A549 (cell line): ENCODE measurements around the gene STXBP2. TPM values are rescaled to one million over a fixed set of nuclear protein-coding genes. Genes with fewer than 3 reads are reported as not detected.

Experiments
- ATAC-seq, 2 experiments: fragments of 200-7000 bp in 1 of 2; fragments of >200 bp in 1 of 2; cut with Nextera tagmentation in 1 of 2; cut with Tn5 transposase in 1 of 2; 3 replicates each; pipeline versions ENCODE4 v1.8.0 to v1.9.1; 2018 to 2020; ENCODE audit warnings: mild to moderate bottlenecking in 1 of 2, moderate library complexity in 1 of 2
- CTCF ChIA-PET: fragments of 300-600 bp; sonication (Branson Sonifier 250); formaldehyde crosslinking; extraction: SDS; loops from one replicate; lab custom pipeline; 2021; ENCODE audit warnings: antibody characterized with exemption, inconsistent platforms; lab: Yijun Ruan, JAX
- POLR2A ChIA-PET: fragments of 350-600 bp; formaldehyde crosslinking; extraction: SDS; loops from one replicate; lab custom pipeline; 2021; ENCODE audit warnings: antibody characterized with exemption, inconsistent platforms; lab: Yijun Ruan, JAX
- DNase-seq, 2 experiments: peaks; one replicate each; pipeline versions ENCODE4 v3.0.0 to v3.0.0-alpha.2; 2011 to 2016; ENCODE audit warnings: low read depth in 1 of 2, low spot score in 1 of 2
- FAIRE-seq: peaks from 2 replicates; lab custom pipeline; 2011; peaks lifted over from hg19 to GRCh38; lab: Jason Lieb, UNC
- H3K27ac ChIP-seq, 2 experiments: fragments of >200 bp; sonication (Bioruptor Twin); formaldehyde crosslinking; 3 replicates each; pipeline ENCODE4 v1.5.1; 2016 to 2017
- H3K4me1 ChIP-seq: fragments of >200 bp; sonication (Bioruptor Twin); formaldehyde crosslinking; 3 replicates; pipeline ENCODE4 v1.6.1; 2016
- H3K4me2 ChIP-seq: fragments of >200 bp; sonication (Bioruptor Twin); formaldehyde crosslinking; 3 replicates; pipeline ENCODE4 v1.6.1; 2016
- H3K4me3 ChIP-seq: fragments of >200 bp; sonication (Bioruptor Twin); formaldehyde crosslinking; 3 replicates; pipeline ENCODE4 v1.5.1; 2016
- H3K9me3 ChIP-seq: fragments of >200 bp; sonication (Bioruptor Twin); formaldehyde crosslinking; 3 replicates; pipeline ENCODE4 v1.6.1; 2016
- BCL3 ChIP-seq: fragments of >200 bp; sonication (Bioruptor Twin); formaldehyde crosslinking; IDR thresholded peaks from 3 replicates; pipeline ENCODE4 v1.6.1; 2016
- HES2 ChIP-seq: fragments of >200 bp; sonication (Bioruptor Twin); formaldehyde crosslinking; IDR thresholded peaks from 2 replicates; pipeline ENCODE4 v1.6.1; 2016
- HEYL ChIP-seq: fragments of 250-450 bp; sonication (Bioruptor Pico); IDR thresholded peaks from 2 replicates; pipeline ENCODE4 v1.8.0; 2021; ENCODE audit warnings: mild to moderate bottlenecking, moderate library complexity
- HOXB5 ChIP-seq: fragments of 250-450 bp; sonication (Bioruptor Pico); IDR thresholded peaks from 2 replicates; pipeline ENCODE4 v1.5.0; 2020; ENCODE audit warnings: mild to moderate bottlenecking, moderate library complexity
- MAZ ChIP-seq: fragments of 150-350 bp; IDR thresholded peaks from 2 replicates; pipeline ENCODE4 v1.6.1; 2014; ENCODE audit warnings: antibody characterized with exemption, low read depth, low read length, borderline replicate concordance
- NFE2L2 ChIP-seq: fragments of 150-350 bp; conservative IDR thresholded peaks from 2 replicates; pipeline ENCODE4 v1.6.1; 2014; ENCODE audit warnings: low read length
- RAD21 ChIP-seq, 2 experiments: fragments of >200 bp in 1 of 2; sonication (Bioruptor Twin) in 1 of 2; formaldehyde crosslinking in 1 of 2; IDR thresholded peaks in 1 of 2; conservative IDR thresholded peaks in 1 of 2; 2 replicates in 1 of 2; 3 replicates in 1 of 2; pipeline ENCODE4 v1.6.1; 2012 to 2018; ENCODE audit warnings: inconsistent platforms in 1 of 2
- RARB ChIP-seq: fragments of 250-450 bp; sonication (Bioruptor Pico); IDR thresholded peaks from 2 replicates; pipeline ENCODE4 v1.8.0; 2021; ENCODE audit warnings: mild to moderate bottlenecking, moderate library complexity
- RFX5 ChIP-seq: fragments of 450-650 bp; IDR thresholded peaks from 2 replicates; pipeline ENCODE4 v1.7.1; 2014; ENCODE audit warnings: antibody characterized with exemption, mild to moderate bottlenecking, moderate library complexity
- SMC3 ChIP-seq: fragments of >200 bp; sonication (Bioruptor Twin); formaldehyde crosslinking; IDR thresholded peaks from 3 replicates; pipeline ENCODE4 v1.6.1; 2018; ENCODE audit warnings: inconsistent platforms
- SREBF2 ChIP-seq: fragments of 450-650 bp; IDR thresholded peaks from 2 replicates; pipeline ENCODE4 v1.6.1; 2014; ENCODE audit warnings: mild to moderate bottlenecking, moderate library complexity
- TP53 ChIP-seq: fragments of 250-450 bp; sonication (Bioruptor Pico); IDR thresholded peaks from 2 replicates; pipeline ENCODE4 v1.5.0; 2021; ENCODE audit warnings: mild to moderate bottlenecking, moderate library complexity
- ZNF302 ChIP-seq: fragments of 250-450 bp; sonication (Bioruptor Pico); IDR thresholded peaks from 2 replicates; pipeline ENCODE4 v1.9.0; 2021; ENCODE audit warnings: inconsistent platforms, mild to moderate bottlenecking, moderate library complexity
- WGBS: methylation state at CpG from one replicate; pipeline ENCODE4 v1.1.6; 2017; ENCODE audit errors: missing lambda C conversion rate; 5-methylcytosine and 5-hydroxymethylcytosine counted together
- polyA plus RNA-seq, 4 experiments: library from polyadenylated mRNA; depleted of rRNA in 3 of 4; stranded (reverse); fragments of >200 nt; fragmentation: RNase III in 1 of 4; extraction: RNeasy Plus Mini Kit Qiagen cat#74134 plus additional on column Dnase treatment in 1 of 4; gene quantifications; 2 replicates in 3 of 4; 3 replicates in 1 of 4; pipeline ENCODE4 v1.2.3, GENCODE V29; 2011 to 2017
- TF ChIP-seq, protein P1 (sequence below): fragments of >200 bp; sonication (Bioruptor Twin); formaldehyde crosslinking; IDR thresholded peaks from 3 replicates; pipeline ENCODE4 v1.5.1; 2016
- TF ChIP-seq, protein P2 (sequence below): fragments of 150-350 bp; IDR thresholded peaks from 2 replicates; pipeline ENCODE4 v1.6.1; 2014; ENCODE audit warnings: low read depth, mild to moderate bottlenecking, low read length

STXBP2 gene
- polyA plus RNA-seq, 2 of the 4 experiments (the other 2 are of a cell fraction): 41.4 to 47.2 TPM

DNA sequence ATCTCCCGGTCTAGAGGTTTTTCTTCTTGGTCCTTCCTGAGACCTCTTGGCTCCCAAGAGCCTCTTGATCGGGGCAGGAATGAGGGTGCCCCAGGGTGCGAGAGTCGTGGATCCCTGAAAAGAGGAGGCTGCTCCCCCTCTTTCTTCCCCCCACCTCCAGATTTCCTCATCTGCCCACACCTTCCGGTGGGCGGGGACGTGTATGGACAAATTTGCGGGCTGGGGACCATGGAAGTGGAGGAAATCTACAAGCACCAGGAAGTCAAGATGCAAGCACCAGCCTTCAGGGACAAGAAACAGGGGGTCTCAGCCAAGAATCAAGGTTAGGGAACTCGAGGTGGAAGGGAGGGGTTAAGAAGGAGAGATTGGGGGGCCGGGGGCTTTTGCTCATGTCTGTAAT is 39.9 kb downstream of the STXBP2 start, which contains the start of gene MCEMP1:
Gene MCEMP1 (plus strand): TSS at position 237 of the 400 bp plus-strand sequence. CDS start 31 bp downstream, at position 268.
- no peak within 1 kb of the TSS for H3K27ac ChIP-seq
- TF ChIP-seq SMC3 (no peak), RAD21 (conservative IDR thresholded peaks at IDR 0.05 in 1 of 2, IDR thresholded peaks at IDR 0.05 in 1 of 2) (no peak), SREBF2 (no peak), RARB (CRISPR knock-in tag) (no peak)
- TF ChIP-seq, protein P1, sequence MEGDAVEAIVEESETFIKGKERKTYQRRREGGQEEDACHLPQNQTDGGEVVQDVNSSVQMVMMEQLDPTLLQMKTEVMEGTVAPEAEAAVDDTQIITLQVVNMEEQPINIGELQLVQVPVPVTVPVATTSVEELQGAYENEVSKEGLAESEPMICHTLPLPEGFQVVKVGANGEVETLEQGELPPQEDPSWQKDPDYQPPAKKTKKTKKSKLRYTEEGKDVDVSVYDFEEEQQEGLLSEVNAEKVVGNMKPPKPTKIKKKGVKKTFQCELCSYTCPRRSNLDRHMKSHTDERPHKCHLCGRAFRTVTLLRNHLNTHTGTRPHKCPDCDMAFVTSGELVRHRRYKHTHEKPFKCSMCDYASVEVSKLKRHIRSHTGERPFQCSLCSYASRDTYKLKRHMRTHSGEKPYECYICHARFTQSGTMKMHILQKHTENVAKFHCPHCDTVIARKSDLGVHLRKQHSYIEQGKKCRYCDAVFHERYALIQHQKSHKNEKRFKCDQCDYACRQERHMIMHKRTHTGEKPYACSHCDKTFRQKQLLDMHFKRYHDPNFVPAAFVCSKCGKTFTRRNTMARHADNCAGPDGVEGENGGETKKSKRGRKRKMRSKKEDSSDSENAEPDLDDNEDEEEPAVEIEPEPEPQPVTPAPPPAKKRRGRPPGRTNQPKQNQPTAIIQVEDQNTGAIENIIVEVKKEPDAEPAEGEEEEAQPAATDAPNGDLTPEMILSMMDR: no peak
- TF ChIP-seq, all 56 proteins: peak for 0
- ATAC-seq: no peak
- H3K4me1 ChIP-seq: peaks cover 7% of the 10 kb centered on the region; the same call in 2 of the 3 replicates
- no peak within 1 kb of the TSS for H3K4me3 ChIP-seq
- no peak for DNase-seq
- peaks cover 5% of the 10 kb centered on the region; the same call in 1 of the 3 replicates for H3K9me3 ChIP-seq
- H3K4me2 ChIP-seq: no peak within 1 kb of the TSS
- CTCF ChIA-PET: interaction anchor here (1.9 kb wide), 1 partner anchor 109 kb away, joined by 7 read pairs; no protein-coding TSS in a partner anchor
- FAIRE-seq: no peak
- 32% methylated on average over 7 of the region's 10 CpGs for WGBS
- POLR2A ChIA-PET: no interaction called here

DNA sequence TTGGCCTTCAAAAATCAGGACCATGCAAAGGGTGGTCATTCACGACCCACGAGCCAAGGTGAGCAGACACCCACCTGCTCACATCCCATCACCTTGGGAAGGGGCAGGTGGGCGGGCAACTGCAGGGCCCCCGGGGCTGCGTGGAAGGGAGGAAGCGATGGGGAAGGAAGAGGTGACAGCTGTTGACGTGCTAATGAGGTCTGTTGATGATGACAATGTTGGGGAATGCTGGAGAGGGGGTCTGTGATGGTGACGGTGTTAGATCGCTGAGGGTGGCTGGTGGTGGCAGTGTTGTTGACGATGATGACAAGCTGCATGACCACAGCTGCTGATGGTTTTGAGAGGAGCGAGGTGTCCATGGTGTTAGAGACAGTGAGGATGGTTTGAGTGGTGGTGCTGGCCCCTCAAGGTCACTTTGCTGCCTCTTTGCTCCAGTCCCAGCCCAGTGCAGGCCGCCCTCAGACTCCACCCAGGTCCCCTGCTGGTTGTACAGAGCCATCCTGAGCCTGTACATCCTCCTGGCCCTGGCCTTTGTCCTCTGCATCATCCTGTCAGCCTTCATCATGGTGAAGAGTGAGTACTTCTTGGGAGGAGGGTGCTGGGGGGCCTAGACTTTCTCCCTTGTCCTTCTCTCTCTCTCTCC is 40.9 kb downstream of the STXBP2 start:
- ChIA-PET CTCF (interaction anchor here (0.7 to 1.9 kb wide), 8 partner anchors 21 to 122 kb away, joined by 3 to 7 read pairs (median 4); no protein-coding TSS in a partner anchor), POLR2A (no interaction called here)
- DNase-seq (no peak), ATAC-seq (peak in 1 of 2 experiments; percentile 20; a peak in 1 of 6 replicates)
- WGBS: 58% methylated on average over 9 of the region's 12 CpGs
- peaks cover 5% of the 10 kb centered on the region; the same call in 1 of the 3 replicates for H3K9me3 ChIP-seq
- H3K27ac ChIP-seq: no peak overlapping the region
- peaks cover 10% of the 10 kb centered on the region; the same call in 2 of the 3 replicates for H3K4me1 ChIP-seq
- no peak overlapping the region for H3K4me2 ChIP-seq
- TF ChIP-seq SREBF2 (no peak), RFX5 (no peak), MAZ (no peak), BCL3 (no peak), HOXB5 (no peak), SMC3 (no peak), TP53 (CRISPR knock-in tag) (no peak), NFE2L2 (no peak), ZNF302 (no peak), HEYL (CRISPR knock-in tag) (no peak), HES2 (no peak)
- TF ChIP-seq, protein P2, sequence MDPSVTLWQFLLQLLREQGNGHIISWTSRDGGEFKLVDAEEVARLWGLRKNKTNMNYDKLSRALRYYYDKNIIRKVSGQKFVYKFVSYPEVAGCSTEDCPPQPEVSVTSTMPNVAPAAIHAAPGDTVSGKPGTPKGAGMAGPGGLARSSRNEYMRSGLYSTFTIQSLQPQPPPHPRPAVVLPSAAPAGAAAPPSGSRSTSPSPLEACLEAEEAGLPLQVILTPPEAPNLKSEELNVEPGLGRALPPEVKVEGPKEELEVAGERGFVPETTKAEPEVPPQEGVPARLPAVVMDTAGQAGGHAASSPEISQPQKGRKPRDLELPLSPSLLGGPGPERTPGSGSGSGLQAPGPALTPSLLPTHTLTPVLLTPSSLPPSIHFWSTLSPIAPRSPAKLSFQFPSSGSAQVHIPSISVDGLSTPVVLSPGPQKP: no peak
- TF ChIP-seq, all 56 proteins: peak for 0
- H3K4me3 ChIP-seq: no peak overlapping the region
- no peak for FAIRE-seq
